RKO (cell line): ENCODE measurements around the gene GDI1.

Source experiments
- DNase-seq: peaks from one replicate; pipeline ENCODE4 v3.0.0-alpha.2; 2016; ENCODE audit warnings: low spot score

Gene GDI1

GRCh38 chrX:154437971-154438893, 1.3 kb downstream of the GDI1 start:
- no peak for DNase-seq

GRCh38 chrX:154439841-154440240, 2.9 kb downstream of the GDI1 start:
- no peak for DNase-seq

GRCh38 chrX:154440623-154441357, 3.8 kb downstream of the GDI1 start:
- DNase-seq = no peak

- no peak for DNase-seq
These were observed 4.6 kb downstream of the GDI1 start for GRCh38 chrX:154441564-154441963.

GRCh38 chrX:154441984-154442707, 5.2 kb downstream of the GDI1 start:
- DNase-seq = no peak

GRCh38 chrX:154443479-154443910, 6.5 kb downstream of the GDI1 start:
- DNase-seq = no peak

GRCh38 chrX:154443992-154444754, 7.2 kb downstream of the GDI1 start, which contains the start of gene FAM50A:
Gene FAM50A (plus strand): TSS chrX:154444141. CDS start chrX:154444236, 95 bp downstream.
- peak; percentile 61 for DNase-seq

- no peak for DNase-seq
These were observed 7.8 kb downstream of the GDI1 start for GRCh38 chrX:154444755-154445246.

- DNase-seq = no peak
These were observed 8.8 kb downstream of the GDI1 start for GRCh38 chrX:154445776-154446175.

GRCh38 chrX:154446430-154446829, 9.5 kb downstream of the GDI1 start:
- no peak for DNase-seq

GRCh38 chrX:154448484-154448883, 11.5 kb downstream of the GDI1 start:
- DNase-seq = no peak

GRCh38 chrX:154449618-154450017, 12.7 kb downstream of the GDI1 start:
- no peak for DNase-seq

- DNase-seq = no peak
These were observed 13.4 kb downstream of the GDI1 start for GRCh38 chrX:154450312-154450711.

- DNase-seq = no peak
These were observed 15.9 kb downstream of the GDI1 start for GRCh38 chrX:154452823-154453222.

GRCh38 chrX:154457491-154458115, 20.6 kb downstream of the GDI1 start:
- peak; percentile 22 for DNase-seq

GRCh38 chrX:154458116-154458953, 21.4 kb downstream of the GDI1 start, which contains the start of gene PLXNA3:
Gene PLXNA3 (plus strand): TSS chrX:154458281. CDS start chrX:154460184, 1,903 bp downstream.
- no peak for DNase-seq

GRCh38 chrX:154458954-154459778, 22.2 kb downstream of the GDI1 start:
- DNase-seq = no peak

GRCh38 chrX:154459832-154460231, 22.9 kb downstream of the GDI1 start:
- DNase-seq = no peak

- no peak for DNase-seq
These were observed 23.4 kb downstream of the GDI1 start for GRCh38 chrX:154460326-154460725.
